ENCODE results near the gene GOLGA3.
"Not testable (repeated sequence)": the region's sequence is repeated elsewhere in the genome, so short reads cannot be mapped to it uniquely, and the experiment has no call there.

GOLGA3 gene

DNA sequence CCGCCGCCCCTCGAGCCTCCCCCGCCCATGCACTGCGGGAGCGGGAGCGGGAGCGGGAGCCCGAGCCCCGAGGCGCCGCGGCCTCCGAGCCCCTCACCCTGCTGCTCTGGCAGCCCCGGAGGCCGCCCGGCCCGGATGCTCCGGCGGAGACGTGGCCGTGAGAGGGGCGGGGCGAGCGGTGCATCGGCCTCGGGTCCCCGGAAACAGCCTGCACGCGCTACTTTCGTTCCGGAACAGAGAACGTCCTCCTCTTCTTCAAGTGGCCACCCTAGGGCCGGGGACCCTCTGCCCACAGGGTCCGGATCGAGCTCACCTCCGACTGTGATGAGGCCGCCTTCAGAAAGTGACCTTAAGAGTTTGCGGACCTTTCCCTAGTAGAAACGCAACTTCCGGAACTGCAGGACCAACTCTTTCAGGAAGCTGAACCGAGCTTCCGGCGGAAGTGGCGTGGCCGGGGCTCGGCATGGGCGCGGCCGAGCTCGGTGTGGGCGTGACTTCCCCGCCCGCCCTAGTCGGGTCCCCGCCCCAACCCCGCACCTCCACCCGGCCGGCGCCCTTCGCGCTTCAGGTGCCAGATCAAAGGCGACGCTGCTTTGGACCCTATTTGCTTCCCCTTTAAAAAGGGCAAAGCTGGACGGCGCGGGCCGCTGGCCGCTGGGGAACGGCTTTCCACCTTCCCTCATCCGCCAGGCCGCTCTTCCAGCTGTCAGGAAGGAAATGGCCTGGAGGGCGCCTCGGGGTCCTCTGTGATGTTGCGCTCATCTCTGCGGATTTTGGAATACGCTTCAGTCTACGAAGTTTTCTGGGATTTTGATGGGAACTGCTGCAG lies at the start of gene GOLGA3:
Gene GOLGA3, minus strand, starts transcription at position 164 of the 829 bp plus-strand sequence. CDS start 6,741 bp downstream, outside the sequence.
- peak; percentile 96 to 98 (median 98) for DNase-seq

DNA sequence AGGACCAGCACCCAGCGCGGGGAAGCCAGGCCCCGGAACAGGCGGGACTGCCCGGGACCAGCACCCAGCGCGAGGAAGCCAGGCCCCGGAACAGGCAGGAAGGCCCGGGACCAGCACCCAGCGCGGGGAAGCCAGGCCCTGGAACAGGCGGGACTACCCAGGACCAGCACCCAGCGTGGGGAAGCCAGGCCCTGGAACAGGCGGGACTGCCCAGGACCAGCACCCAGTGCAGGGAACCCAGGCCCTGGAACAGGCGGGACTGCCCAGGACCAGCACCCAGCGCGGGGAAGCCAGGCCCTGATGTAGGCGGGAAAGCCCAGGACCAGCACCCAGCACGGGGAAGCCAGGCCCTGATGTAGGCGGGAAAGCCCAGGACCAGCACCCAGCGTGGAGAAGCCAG lies 46.0 kb upstream of the GOLGA3 start:
- peak in 2 of 3 donors; percentile 4 to 16 for DNase-seq

- no peak for DNase-seq
These were observed 45.5 kb upstream of the GOLGA3 start for GRCh38 chr12:132874175-132874574.

- no peak for DNase-seq
These were observed 45.1 kb upstream of the GOLGA3 start for GRCh38 chr12:132873724-132874123.

GRCh38 chr12:132872975-132873421 lies 44.3 kb upstream of the GOLGA3 start:
- DNase-seq = no peak

DNA sequence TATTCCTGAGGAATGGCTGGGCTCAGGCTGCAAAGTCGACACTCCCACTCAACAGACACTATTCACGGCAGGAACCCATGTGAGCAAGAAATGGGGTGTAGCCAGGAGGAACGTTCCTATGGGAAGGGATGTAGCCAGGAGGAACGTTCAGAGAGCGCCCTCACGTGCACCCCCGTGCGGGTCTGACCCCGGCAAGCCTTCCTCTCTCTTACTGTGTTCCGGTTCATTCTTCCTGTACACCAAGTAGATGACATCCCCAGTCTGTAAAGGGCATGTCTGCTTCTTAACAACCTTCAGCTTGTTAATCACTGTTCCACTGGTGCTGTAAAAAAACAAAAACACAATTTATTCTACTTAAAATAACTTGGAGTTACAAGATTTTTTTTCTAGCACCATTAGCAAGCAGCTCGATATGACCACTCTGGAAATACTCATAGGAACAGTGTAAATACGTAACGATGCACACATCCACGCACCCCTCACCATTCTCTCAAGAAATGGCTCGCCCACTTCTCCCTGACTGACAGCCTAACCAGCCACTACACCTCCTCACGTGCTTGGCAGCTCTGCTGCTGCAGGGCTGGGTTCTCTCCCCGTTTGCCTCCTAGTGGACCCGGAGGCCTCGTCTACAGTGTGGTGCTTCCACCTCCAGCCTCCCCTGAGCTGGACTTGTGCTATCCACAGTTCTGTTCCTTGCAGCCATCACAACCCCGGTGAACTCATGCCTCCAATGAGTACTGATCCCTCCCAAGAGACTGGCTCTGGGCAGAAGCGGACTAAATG lies 43.6 kb upstream of the GOLGA3 start:
- no peak for DNase-seq

DNA sequence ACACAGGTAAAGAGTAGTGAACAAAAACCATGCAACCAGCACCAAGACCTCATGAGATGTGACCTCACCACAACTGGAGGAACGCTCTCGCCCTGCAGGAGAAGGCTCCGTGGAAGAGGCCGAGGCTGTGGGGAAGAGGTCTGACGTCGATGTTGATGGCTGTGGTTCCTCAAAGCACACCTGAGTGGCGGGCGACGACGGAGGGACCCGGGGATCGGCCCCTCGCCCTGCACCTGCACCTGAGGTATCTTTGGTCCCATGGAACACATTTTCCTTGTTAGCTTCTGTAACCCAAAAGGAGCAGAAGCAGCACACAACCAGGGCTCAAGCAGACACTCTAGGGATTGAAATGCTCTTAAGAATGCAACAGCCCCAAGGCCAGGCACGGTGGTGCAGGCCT lies 40.9 kb upstream of the GOLGA3 start:
- DNase-seq = no peak

DNA sequence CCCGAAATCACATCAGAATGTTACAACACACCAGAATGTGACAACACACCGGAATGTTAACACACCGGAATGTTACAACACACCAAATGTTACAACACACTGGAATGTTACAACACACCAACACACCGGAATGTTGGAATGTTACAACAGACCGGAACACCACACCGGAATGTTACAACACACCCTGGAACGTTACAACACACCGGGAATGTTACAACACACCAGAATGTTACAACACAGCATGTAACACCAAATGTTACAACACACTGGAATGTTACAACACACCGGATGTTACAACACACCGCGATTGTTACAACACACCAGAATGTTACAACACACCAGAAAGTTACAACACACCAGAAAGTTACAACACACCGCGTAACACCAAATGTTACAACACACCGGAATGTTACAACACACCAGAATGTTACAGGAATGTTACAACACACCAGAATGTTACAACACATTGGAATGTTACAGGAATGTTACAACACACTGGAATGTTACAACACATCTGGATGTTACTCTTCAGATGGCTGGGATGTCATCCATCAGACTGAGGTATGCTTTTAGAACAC lies 37.7 kb upstream of the GOLGA3 start:
- DNase-seq = peak; percentile 37 to 52 (median 51)

DNA sequence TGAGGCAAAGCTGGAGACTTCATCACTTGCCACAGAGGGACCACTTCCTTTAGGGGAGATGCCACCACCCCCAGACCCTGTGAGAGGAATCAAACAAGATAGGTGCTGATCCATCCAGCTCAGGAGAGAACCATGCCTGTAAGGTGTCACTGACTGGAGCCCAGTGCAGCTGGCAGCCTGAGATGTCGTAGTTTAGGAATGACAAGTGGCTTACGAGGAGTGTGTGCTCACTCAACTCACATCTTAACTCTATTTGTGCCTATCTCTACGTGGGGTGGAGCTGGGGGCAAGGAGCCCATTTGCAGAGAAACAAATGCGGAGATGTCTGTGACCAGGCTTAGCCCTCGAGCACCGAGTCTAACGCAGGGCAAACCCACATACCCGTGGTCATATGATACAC lies 32.9 kb upstream of the GOLGA3 start:
- DNase-seq = no peak

- peak in 1 of 3 donors; percentile 8 for DNase-seq
These were observed 30.1 kb upstream of the GOLGA3 start for GRCh38 chr12:132858718-132859266.

DNA sequence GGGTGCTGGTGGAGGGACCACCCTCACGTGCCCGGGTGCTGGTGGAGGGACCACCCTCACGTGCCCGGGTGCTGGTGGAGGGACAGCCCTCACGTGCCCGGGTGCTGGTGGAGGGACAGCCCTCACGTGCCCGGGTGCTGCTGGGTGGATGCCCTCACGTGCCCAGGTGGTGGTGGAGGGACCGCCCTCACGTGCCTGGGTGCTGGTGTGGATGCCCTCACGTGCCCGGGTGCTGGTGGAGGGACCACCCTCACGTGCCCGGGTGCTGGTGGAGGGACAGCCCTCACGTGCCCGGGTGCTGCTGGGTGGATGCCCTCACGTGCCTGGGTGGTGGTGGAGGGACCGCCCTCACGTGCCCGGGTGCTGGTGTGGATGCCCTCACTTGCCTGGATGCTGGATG lies 28.4 kb upstream of the GOLGA3 start:
- not testable (repeated sequence) for DNase-seq

DNA sequence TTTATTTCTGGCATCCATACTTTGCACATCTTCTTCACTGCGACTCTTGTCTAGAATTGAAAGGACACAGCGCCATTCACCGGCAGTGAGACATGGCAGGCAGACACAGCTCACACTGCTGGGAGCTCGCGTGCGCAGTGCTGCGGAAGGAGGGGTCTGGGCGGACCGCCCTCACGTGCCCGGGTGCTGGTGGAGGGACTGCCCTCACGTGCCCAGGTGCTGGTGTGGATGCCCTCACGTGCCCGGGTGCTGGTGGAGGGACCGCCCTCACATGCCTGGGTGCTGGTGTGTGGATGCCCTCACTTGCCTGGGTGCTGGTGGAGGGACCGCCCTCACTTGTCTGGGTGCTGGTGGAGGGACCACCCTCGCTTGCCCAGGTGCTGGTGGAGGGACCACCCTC lies 27.9 kb upstream of the GOLGA3 start:
- DNase-seq = no peak

GRCh38 chr12:132855211-132855610 lies 26.5 kb upstream of the GOLGA3 start:
- not testable (repeated sequence) for DNase-seq

DNA sequence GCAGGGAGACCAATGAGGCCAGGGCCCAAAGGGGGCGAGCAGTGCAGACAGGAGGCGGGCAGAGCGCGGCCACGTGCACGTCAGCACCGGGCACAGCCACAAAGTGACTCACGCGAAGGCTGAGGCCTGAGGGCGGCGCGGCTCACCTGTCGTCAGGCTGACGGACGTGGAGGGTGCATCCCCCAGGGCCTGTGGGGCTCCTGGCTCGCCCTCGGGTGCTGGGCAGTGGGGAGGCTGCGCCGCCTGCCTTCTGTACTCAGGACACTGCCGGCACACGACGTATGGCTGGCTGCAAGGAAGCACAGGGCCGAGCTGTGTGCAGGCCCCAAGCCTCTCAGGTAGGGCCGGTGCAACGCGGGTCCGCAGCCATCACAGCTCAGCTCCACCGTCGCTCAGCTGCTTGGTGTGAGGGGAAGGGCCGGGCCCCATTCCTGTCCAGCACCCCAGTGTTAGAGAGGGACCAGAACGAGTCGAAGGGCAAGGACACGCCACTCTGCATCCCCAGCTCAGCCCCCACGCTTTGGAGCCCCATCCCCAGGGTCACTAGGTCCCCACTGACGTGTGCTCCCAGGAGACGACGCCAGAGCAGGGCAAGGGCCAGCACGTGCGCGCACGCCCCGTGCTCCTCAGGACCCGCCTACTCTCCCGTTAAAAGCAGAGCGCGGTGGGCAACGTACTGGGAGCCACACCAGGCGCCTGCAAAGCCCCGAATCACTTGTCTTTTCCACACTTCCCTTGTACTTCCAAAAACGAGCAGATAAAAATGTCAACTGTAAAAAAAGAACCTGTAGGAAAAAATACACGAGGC lies 24.8 kb upstream of the GOLGA3 start:
- DNase-seq = no peak

DNA sequence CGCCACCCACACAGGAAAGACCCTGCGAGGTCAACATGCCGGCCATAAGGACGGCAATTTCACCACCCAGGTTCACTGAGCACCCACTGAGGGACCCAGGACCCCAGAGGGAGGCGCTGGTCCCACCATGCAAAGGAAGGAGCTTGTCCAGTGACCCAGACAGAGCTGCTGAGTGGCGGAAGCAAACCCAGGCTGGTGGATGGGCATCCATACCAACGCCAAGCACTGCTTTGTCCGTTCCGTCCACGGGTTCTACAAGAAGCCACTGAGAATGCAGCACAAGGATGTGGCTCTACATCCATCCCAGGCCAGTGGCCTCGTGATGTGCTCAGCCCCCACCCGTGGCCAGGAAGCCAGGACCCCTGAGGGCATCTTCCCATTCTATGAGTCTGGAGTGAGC lies 23.8 kb upstream of the GOLGA3 start:
- no peak for DNase-seq

GRCh38 chr12:132851465-132851864 lies 22.8 kb upstream of the GOLGA3 start:
- no peak for DNase-seq

- DNase-seq = no peak
These were observed 21.6 kb upstream of the GOLGA3 start for GRCh38 chr12:132850291-132850690.

DNA sequence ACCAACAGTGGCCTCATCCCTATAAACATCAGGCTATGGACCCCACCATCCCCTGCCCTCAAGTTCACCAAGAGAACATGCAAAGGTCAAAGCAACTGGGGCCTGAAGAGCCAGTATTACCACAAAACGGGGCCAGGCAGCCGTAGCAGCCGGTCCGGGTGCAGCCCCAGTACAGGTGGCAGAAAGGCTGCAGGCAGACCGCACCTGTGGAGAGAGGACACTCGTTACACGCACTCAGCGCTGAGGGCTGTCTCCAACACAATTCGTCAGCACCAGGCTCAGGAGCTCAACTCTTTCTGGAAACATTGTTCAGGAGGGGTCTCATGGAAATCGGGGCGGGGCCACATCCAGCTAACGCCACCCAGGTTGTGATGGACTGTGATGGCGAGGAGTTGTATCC lies 19.9 kb upstream of the GOLGA3 start:
- no peak for DNase-seq

GRCh38 chr12:132847363-132848356 lies 19.0 kb upstream of the GOLGA3 start:
- no peak for DNase-seq

GRCh38 chr12:132844681-132845080 lies 16.0 kb upstream of the GOLGA3 start:
- not testable (repeated sequence) for DNase-seq

GRCh38 chr12:132842449-132843045 lies 13.9 kb upstream of the GOLGA3 start:
- no peak for DNase-seq
